Measurements from ENCODE around the gene CALML3.

Gene CALML3

DNA sequence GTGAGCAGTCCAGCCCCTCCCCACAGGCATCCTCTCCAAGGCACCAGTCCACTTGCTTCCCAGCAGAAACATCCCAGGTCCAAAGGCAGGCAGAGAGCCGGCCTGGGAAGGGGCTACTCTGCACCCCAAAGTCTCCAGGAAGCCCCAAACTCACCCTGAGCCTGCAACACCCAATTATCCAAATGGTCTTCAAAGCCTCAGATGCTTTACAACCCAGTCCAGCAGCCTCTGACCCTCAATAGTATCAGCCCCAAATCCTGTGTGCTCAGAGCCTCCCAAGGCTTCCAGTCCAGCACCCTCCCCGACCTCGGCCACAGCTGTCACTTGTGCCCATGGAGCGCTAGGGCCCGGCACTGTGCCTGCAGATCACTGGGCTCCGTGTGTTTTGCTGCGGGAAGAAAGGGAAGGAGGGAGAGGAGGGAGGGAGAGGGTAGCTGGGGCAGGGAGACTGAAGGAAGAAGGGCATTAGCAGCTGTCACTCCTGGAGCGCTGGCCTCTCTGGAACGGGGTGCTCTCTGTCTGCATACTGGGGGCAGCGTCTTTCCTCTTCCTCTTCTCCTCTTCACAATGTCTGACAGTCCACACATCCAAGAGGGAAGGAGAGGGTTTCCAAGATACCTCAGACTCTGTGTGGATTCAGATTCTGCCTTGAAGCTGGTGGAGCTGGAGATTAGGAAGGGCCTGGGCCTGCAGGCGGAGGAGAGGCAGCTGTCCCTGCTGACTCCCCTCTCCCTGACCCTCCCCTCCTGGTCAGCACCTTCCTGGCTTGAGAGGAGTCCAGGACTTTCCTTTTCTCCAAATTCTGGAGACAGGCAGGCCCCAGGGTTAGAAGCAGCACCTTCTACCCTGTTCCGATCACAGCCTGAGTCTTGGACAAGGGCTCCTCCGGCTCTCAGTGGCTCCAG is 38.6 kb upstream of the CALML3 start:
- H3K4me3 ChIP-seq, result no peak overlapping the region
- no peak for DNase-seq (ENCODE audit: low spot score in 2 of 2)
- H3K4me1 ChIP-seq, result no peaks in the 10 kb centered on the region
- in situ Hi-C loops (cut with MboI; ENCODE audit: low sequenced_read_pairs), result no loop called here
- no peaks in the 10 kb centered on the region for H3K36me3 ChIP-seq (replicated peaks)
- H3K27me3 ChIP-seq (ENCODE audit: low read depth), result no peaks in the 10 kb centered on the region
- no peaks in the 10 kb centered on the region; the same call in 1 of the 2 replicates for H3K9me3 ChIP-seq

DNA sequence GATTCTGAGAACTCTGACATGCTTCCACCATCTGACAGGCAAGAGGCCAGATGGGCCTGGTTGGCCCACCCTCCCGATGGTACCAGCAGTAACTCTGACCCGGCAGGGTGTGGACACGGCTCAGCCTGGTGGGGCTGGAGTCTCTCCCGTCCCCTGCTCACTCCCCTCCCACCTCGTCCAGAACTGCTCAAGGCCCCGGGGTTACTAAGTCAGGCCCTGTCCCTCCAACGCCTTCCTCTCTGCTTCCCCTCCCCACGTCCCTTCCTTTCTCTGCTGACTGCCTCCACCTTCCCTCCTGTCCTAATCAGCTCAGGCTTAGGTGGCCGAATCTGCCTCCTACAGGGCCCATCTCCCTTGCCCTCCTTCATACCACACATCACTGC is 37.9 kb upstream of the CALML3 start:
- Histone ChIP-seq H3K4me1 (no peaks in the 10 kb centered on the region), H3K27me3 (ENCODE audit: low read depth) (no peaks in the 10 kb centered on the region), H3K36me3 (replicated peaks) (no peaks in the 10 kb centered on the region), H3K4me3 (no peak overlapping the region), H3K9me3 (no peaks in the 10 kb centered on the region; the same call in 1 of the 2 replicates)
- DNase-seq (ENCODE audit: low spot score in 2 of 2), result no peak
- in situ Hi-C loops (cut with MboI; ENCODE audit: low sequenced_read_pairs), result no loop called here

DNA sequence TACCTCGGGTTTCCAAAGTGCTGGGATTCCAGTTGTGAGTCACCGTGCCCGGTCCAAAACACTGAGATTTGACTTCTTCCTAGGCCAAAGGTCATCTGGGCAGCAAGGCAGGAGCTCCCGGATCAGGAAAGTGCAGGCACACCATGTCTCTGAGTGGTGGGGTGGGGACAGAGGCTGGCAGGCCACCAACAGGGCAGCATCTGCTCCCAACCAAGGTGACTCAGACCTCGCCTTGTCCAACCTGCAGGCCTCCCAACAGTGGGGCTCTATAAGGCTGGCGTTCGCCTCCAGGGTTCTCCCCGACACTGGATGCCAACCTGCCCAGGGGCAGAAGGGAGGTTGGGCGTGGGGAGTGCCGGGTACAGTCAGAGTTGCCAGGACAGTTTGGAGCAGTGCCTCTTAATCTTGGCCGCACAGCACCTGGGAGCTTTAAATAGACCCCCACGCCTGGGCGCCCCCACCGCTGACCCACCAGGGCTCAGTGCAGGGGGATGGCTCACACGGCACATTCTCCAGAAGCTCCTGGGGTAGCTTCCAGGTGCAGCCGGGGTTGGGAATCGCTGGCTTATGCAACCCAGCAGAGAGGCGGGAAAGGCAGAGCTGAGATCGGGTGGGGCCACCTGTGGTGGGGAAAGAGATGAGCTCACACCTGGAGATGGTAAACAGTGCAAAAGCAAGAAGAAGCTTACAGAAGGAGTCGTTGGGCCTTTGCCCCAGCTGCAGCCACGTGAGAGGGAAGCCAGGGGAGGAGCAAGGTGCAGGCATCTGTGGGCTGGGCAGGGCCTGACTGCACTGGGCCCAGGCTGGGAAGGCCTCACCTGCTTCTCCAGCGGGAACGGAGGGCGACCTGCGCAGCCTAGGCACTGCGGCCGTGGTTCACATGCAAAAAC is 36.2 kb upstream of the CALML3 start:
- H3K36me3 ChIP-seq (replicated peaks), result no peaks in the 10 kb centered on the region
- DNase-seq (ENCODE audit: low spot score in 2 of 2), result no peak

DNA sequence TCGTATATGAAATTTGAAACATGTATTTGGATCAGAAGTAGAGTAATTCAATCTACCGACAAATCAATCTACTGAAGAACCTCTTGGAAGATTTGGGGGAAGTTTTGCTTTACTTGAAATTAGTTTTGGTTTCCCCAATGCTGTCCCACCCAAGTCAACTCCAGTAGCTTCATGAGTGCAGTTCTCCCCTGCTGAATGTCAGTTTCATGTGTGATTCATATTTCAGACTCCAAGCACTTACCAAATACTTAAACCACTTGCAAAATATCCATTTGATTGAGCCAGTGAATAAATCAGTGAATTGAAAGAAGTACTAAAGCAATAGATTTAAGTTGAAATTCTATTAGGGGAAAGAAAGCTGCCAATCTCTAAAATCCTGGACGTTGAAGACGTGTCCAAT is 34.7 kb upstream of the CALML3 start:
- in situ Hi-C loops (cut with MboI; ENCODE audit: low sequenced_read_pairs), result no loop called here
- H3K27me3 ChIP-seq (ENCODE audit: low read depth), result no peaks in the 10 kb centered on the region
- H3K4me1 ChIP-seq, result no peaks in the 10 kb centered on the region
- DNase-seq (ENCODE audit: low spot score in 2 of 2), result no peak
- no peaks in the 10 kb centered on the region for H3K9me3 ChIP-seq
- H3K4me3 ChIP-seq, result no peak overlapping the region
- no peaks in the 10 kb centered on the region for H3K36me3 ChIP-seq (replicated peaks)

More for the DNA sequence above, 36.2 kb upstream of the CALML3 start:
- Histone ChIP-seq H3K4me3 (no peak overlapping the region), H3K4me1 (no peaks in the 10 kb centered on the region), H3K9me3 (no peaks in the 10 kb centered on the region), H3K27me3 (ENCODE audit: low read depth) (no peaks in the 10 kb centered on the region)
- in situ Hi-C loops (cut with MboI; ENCODE audit: low sequenced_read_pairs), result no loop called here

DNA sequence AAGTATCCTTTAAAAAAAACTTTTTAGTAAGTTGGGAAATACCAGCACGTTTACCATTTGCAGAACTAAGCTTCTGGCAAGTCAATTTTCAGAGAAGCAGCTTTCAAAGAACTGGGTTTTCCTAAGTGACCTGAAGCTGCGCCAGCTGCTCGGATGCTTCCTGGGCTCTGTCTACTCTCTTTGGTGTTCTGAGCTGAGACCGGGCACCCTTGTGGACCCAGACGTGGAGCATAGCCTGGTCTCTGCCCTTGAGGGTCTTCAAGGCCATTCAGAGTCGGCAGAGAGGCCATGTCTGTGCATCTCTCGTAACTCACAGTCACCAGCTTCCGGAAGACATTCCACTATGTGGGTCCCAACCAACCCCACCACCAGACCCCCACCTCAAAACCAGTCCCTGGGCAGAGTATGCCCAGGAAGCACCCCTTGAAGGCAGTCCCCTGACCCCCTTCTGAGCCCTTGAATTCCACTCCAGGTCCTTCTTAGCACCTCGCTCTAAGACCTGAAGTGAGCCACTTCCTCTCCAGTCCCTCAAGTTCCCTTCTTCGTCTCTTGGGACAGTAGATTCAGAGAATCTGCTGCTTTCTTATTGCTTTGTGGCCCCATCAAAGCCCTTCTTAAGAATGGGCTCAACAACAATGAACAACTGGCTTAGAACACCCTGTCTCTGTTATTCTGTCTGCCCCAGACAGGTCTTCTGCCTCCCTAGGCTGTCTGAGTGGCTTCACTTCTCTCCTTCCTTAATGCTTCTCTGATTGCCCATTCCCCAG is 33.9 kb upstream of the CALML3 start:
- in situ Hi-C loops (cut with MboI; ENCODE audit: low sequenced_read_pairs), result no loop called here
- no peaks in the 10 kb centered on the region for H3K4me1 ChIP-seq
- no peak overlapping the region for H3K4me3 ChIP-seq
- no peaks in the 10 kb centered on the region for H3K9me3 ChIP-seq
- no peak for DNase-seq (ENCODE audit: low spot score in 2 of 2)
- no peaks in the 10 kb centered on the region for H3K36me3 ChIP-seq (replicated peaks)
- no peaks in the 10 kb centered on the region for H3K27me3 ChIP-seq (ENCODE audit: low read depth)

DNA sequence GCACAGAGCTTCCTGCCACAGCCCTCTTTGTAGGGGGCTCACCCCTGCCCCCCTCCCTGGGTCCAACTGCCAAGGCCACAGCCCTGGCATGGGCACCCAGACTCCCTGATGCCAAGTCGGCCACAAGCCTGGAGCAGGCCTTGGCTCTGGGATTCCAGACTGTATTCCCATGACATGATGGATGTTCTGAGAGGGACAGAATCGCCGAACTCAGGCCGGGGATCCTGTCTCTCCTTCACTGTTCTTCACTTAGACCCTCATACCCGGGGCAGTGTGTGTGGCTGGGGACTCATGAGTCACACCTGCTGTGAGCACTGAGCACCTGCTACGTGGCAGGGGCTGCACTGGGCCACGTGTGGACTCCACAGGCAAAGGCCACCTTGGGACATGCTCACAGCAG is 33.3 kb upstream of the CALML3 start:
- Histone ChIP-seq H3K27me3 (ENCODE audit: low read depth) (no peaks in the 10 kb centered on the region), H3K9me3 (no peaks in the 10 kb centered on the region), H3K4me1 (no peaks in the 10 kb centered on the region), H3K36me3 (replicated peaks) (no peaks in the 10 kb centered on the region), H3K4me3 (no peak overlapping the region)
- in situ Hi-C loops (cut with MboI; ENCODE audit: low sequenced_read_pairs), result no loop called here
- no peak for DNase-seq (ENCODE audit: low spot score in 2 of 2)

DNA sequence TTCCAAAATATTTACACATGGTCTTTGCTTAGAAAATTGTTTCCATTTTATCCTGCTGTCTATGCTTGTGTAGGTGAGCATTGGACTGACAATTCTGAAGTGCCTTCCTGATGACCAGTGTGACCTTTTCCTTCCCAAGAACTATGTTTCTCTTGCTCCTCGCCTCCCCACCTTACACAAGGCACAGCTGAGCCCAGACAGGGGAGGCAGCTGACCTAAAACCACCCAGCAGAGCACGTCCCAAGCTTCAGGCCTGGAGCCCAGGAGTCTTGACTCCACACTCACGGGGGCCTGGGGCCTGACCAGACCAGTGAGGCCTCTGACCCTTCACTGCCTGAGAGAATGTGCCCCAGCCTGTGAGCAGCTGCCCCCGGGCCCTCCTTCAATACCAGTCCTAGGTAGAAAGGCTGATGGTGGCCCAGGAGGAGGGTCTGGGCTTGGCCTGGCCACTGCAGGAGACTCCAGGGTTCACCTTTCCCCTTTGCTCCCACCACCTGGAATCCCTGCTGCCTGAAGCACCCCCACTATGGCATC is 32.4 kb upstream of the CALML3 start:
- in situ Hi-C loops (cut with MboI; ENCODE audit: low sequenced_read_pairs), result no loop called here
- Histone ChIP-seq H3K27me3 (ENCODE audit: low read depth) (no peaks in the 10 kb centered on the region), H3K36me3 (replicated peaks) (no peaks in the 10 kb centered on the region), H3K4me3 (no peak overlapping the region), H3K4me1 (no peaks in the 10 kb centered on the region), H3K9me3 (no peaks in the 10 kb centered on the region)
- no peak for DNase-seq (ENCODE audit: low spot score in 2 of 2)

DNA sequence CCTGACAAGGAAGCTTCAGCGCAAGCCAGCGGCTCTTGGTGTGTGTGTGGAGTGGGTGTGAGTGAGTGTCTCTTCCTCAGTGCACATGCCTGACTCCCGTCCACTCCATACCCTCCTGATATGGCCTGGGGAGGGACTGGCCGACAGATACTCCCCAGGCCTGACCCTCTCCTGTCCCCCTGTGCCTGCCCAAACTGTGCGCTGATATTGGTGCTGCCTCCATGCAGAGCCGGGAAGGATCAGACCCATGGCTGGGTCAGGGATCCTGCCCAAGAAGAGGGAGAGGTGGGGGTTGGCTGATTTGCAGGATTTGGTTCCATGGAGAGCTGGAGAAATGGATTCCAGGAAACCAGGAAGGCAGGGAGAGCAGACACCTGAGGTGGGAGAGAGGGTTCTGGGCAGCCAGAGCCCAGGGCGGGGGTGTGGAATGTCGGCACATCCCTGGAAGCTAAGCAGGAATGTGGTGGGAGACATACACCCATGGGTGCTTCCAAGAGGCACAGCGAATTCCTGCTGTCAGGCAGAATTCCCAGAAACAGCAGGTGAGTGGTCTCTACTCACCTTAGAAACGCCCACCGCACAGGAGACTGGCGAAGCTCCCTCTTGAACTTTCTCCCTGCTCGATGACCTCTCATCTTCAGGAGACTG is 31.7 kb upstream of the CALML3 start:
- H3K36me3 ChIP-seq (replicated peaks), result no peaks in the 10 kb centered on the region
- no peaks in the 10 kb centered on the region for H3K4me1 ChIP-seq
- H3K4me3 ChIP-seq, result no peak overlapping the region
- no peaks in the 10 kb centered on the region for H3K9me3 ChIP-seq
- in situ Hi-C loops (cut with MboI; ENCODE audit: low sequenced_read_pairs), result no loop called here
- no peak for DNase-seq (ENCODE audit: low spot score in 2 of 2)
- no peaks in the 10 kb centered on the region for H3K27me3 ChIP-seq (ENCODE audit: low read depth)

DNA sequence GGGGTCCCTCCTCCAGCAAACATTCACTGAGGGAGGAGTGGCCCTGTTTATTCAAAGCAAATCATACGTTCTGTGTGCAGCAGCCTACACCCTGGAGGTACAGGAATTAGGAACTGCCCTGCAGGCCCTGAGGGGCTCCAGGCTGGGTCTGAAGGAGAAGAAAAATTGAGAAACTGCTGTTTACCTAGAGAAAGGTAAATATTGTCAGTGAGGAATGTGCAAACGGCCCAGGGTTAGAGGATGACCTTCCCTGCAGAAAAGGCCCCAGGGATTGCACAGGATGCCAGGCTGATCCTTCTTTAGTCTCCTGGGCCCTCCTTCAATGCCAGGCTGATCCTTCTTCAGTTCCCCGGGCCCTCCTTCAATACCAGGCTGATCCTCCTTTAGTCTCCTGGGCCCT is 31.1 kb upstream of the CALML3 start:
- no peak for DNase-seq (ENCODE audit: low spot score in 2 of 2)

DNA sequence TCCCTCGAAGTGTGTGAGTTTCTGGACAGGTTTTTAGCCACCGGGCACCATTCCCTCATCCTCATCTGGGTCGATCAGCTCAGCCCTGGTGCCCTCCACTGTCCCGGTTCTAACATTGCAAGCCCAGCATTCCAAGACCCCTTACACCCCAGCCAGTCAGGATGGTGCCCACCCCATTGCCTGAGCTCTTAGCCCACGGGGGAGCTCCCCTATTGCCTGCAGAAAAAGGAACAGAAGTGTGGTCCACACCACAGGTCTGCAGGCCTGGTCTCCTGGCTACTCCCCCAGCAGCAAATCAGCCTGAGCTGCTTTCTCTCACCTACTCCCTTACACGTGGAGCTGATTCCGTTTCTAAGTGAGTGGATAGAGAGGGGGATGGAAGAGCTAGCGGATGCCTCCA is 30.1 kb upstream of the CALML3 start:
- Histone ChIP-seq H3K4me3 (no peak overlapping the region), H3K36me3 (replicated peaks) (no peaks in the 10 kb centered on the region), H3K27me3 (ENCODE audit: low read depth) (no peaks in the 10 kb centered on the region), H3K9me3 (no peaks in the 10 kb centered on the region), H3K4me1 (no peaks in the 10 kb centered on the region)
- in situ Hi-C loops (cut with MboI; ENCODE audit: low sequenced_read_pairs), result no loop called here
- no peak for DNase-seq (ENCODE audit: low spot score in 2 of 2)

More for the DNA sequence above, 31.1 kb upstream of the CALML3 start:
- Histone ChIP-seq H3K4me1 (no peaks in the 10 kb centered on the region), H3K4me3 (no peak overlapping the region), H3K9me3 (no peaks in the 10 kb centered on the region), H3K27me3 (ENCODE audit: low read depth) (no peaks in the 10 kb centered on the region), H3K36me3 (replicated peaks) (no peaks in the 10 kb centered on the region)
- in situ Hi-C loops (cut with MboI; ENCODE audit: low sequenced_read_pairs), result no loop called here

DNA sequence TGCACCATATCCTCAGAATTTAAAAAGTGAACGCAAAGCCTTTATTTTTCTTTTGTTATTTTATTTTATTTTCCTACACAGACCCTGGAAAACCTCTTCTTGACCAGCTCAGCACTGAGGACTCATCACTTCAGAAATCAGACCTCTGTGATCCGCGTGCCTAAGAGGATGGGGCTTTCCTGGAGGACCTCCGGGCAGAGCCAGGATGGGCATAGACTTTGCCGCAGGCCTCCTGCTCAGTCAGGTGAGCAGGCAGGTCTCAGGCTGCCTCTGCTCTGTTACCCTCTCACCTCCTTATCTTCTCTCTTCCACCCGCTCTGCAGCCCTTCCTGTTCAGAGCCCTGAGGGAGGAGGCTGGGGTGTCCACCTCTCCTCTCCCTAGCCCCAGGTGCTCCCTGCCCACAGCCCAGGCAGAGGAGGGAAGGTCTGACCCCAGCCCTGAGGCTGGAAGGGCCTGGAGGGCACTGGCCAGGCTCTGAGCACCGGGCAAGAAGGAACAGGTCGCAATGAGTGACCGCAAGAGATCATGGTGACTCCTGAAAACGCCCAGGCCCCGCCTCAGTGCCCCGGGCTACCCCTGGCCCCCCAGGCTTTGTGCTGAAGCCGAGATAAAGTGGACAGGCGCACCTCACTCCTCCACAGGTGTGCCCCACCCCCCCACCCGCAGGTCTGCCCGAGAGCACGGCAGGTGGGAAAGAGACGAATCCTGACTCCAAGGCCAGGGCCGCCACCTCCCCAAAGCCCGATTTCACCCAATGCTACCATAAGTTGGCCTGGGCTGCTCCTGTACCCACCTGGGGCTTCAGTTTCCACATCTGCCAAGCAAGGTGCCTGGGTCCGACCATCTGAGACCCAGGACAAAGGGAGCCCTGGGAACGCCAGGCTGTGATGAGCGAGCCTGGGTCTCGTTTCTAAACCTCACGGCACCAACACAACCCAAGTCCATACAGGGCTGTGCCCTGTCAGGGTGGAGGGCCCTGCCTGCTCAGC is 28.2 kb upstream of the CALML3 start:
- no peaks in the 10 kb centered on the region for H3K36me3 ChIP-seq (replicated peaks)
- in situ Hi-C loops (cut with MboI; ENCODE audit: low sequenced_read_pairs), result no loop called here
- no peak overlapping the region for H3K4me3 ChIP-seq
- peaks cover 11% of the 10 kb centered on the region; the same call in 1 of the 2 replicates for H3K27me3 ChIP-seq (ENCODE audit: low read depth)
- DNase-seq (ENCODE audit: low spot score in 2 of 2), result no peak
- no peaks in the 10 kb centered on the region for H3K4me1 ChIP-seq
- no peaks in the 10 kb centered on the region for H3K9me3 ChIP-seq

DNA sequence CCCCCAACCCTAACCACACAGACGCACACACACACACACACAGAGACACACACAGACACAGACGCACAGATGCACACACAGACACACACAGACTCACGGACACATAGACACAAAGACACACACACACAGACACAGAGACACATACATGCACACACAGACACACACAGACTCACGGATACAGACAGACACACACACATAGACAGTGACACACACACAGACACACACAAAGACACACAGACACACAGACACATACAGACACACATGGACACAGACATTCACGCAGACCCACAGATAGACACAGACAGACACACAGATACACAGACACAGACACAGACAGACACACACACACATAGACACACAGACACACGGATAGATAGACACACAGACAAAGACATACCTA is 27.5 kb upstream of the CALML3 start:
- in situ Hi-C loops (cut with MboI; ENCODE audit: low sequenced_read_pairs), result no loop called here
- DNase-seq (ENCODE audit: low spot score in 2 of 2), result no peak
- Histone ChIP-seq H3K4me3 (no peak overlapping the region), H3K36me3 (replicated peaks) (no peaks in the 10 kb centered on the region), H3K9me3 (no peaks in the 10 kb centered on the region), H3K27me3 (ENCODE audit: low read depth) (peaks cover 17% of the 10 kb centered on the region), H3K4me1 (no peaks in the 10 kb centered on the region)
